ENCODE data around the gene TENT5A.

The TENT5A gene

GRCh38 chr6:81722506-81723223 lies 29.8 kb downstream of the TENT5A start:
- ATAC-seq: no peak
- H3K4me3 Mint-ChIP-seq: no peak overlapping the region
- H3K9me3 Mint-ChIP-seq: no peaks in the 10 kb centered on the region
- no peak overlapping the region for H3K27ac Mint-ChIP-seq
- no peaks in the 10 kb centered on the region for H3K4me1 Mint-ChIP-seq
- no peaks in the 10 kb centered on the region for H3K36me3 Mint-ChIP-seq
- no peaks in the 10 kb centered on the region for H3K27me3 Mint-ChIP-seq

- Mint-ChIP-seq H3K4me3 (no peak overlapping the region), H3K4me1 (no peaks in the 10 kb centered on the region), H3K36me3 (no peaks in the 10 kb centered on the region), H3K27ac (no peak overlapping the region), H3K9me3 (no peaks in the 10 kb centered on the region), H3K27me3 (no peaks in the 10 kb centered on the region)
- ATAC-seq: no peak
Observed at GRCh38 chr6:81720427-81720826, 32.1 kb downstream of the TENT5A start.

GRCh38 chr6:81718126-81718525 lies 34.4 kb downstream of the TENT5A start:
- no peaks in the 10 kb centered on the region for H3K27me3 Mint-ChIP-seq
- no peaks in the 10 kb centered on the region for H3K4me1 Mint-ChIP-seq
- no peak overlapping the region for H3K4me3 Mint-ChIP-seq
- H3K9me3 Mint-ChIP-seq: no peaks in the 10 kb centered on the region
- H3K36me3 Mint-ChIP-seq: no peaks in the 10 kb centered on the region
- H3K27ac Mint-ChIP-seq: no peak overlapping the region
- ATAC-seq: no peak

- Mint-ChIP-seq H3K27ac (no peak overlapping the region), H3K9me3 (peaks cover 3% of the 10 kb centered on the region), H3K4me1 (no peaks in the 10 kb centered on the region), H3K4me3 (no peak overlapping the region), H3K36me3 (no peaks in the 10 kb centered on the region), H3K27me3 (no peaks in the 10 kb centered on the region)
- ATAC-seq: no peak
Observed at GRCh38 chr6:81714684-81715083, 37.8 kb downstream of the TENT5A start.

GRCh38 chr6:81713205-81713604 lies 39.3 kb downstream of the TENT5A start:
- Mint-ChIP-seq H3K4me3 (no peak overlapping the region), H3K4me1 (no peaks in the 10 kb centered on the region), H3K27ac (no peak overlapping the region), H3K9me3 (peaks cover 3% of the 10 kb centered on the region), H3K36me3 (no peaks in the 10 kb centered on the region), H3K27me3 (no peaks in the 10 kb centered on the region)
- no peak for ATAC-seq

- no peaks in the 10 kb centered on the region for H3K36me3 Mint-ChIP-seq
- H3K27me3 Mint-ChIP-seq: no peaks in the 10 kb centered on the region
- H3K4me1 Mint-ChIP-seq: no peaks in the 10 kb centered on the region
- no peak overlapping the region for H3K4me3 Mint-ChIP-seq
- no peak for ATAC-seq
- H3K9me3 Mint-ChIP-seq: peaks cover 3% of the 10 kb centered on the region
- no peak overlapping the region for H3K27ac Mint-ChIP-seq
Observed at GRCh38 chr6:81708113-81708699, 44.3 kb downstream of the TENT5A start.

- H3K9me3 Mint-ChIP-seq: peaks cover 4% of the 10 kb centered on the region
- H3K4me3 Mint-ChIP-seq: no peak overlapping the region
- no peaks in the 10 kb centered on the region for H3K36me3 Mint-ChIP-seq
- no peaks in the 10 kb centered on the region for H3K27me3 Mint-ChIP-seq
- no peak for ATAC-seq
- H3K4me1 Mint-ChIP-seq: no peaks in the 10 kb centered on the region
- H3K27ac Mint-ChIP-seq: no peak overlapping the region
Observed at GRCh38 chr6:81704700-81705099, 47.8 kb downstream of the TENT5A start.

- Mint-ChIP-seq H3K36me3 (no peaks in the 10 kb centered on the region), H3K27me3 (no peaks in the 10 kb centered on the region), H3K9me3 (peaks cover 4% of the 10 kb centered on the region), H3K27ac (no peak overlapping the region), H3K4me3 (no peak overlapping the region), H3K4me1 (peaks cover 6% of the 10 kb centered on the region)
- no peak for ATAC-seq
Observed at GRCh38 chr6:81700414-81700813, 52.1 kb downstream of the TENT5A start.

- H3K4me1 Mint-ChIP-seq: peaks cover 6% of the 10 kb centered on the region
- no peaks in the 10 kb centered on the region for H3K36me3 Mint-ChIP-seq
- no peaks in the 10 kb centered on the region for H3K9me3 Mint-ChIP-seq
- H3K27me3 Mint-ChIP-seq: no peaks in the 10 kb centered on the region
- H3K27ac Mint-ChIP-seq: no peak overlapping the region
- H3K4me3 Mint-ChIP-seq: no peak overlapping the region
- no peak for ATAC-seq
Observed at GRCh38 chr6:81697559-81697958, 54.9 kb downstream of the TENT5A start.

GRCh38 chr6:81696524-81696923 lies 56.0 kb downstream of the TENT5A start:
- peaks cover 6% of the 10 kb centered on the region for H3K4me1 Mint-ChIP-seq
- no peaks in the 10 kb centered on the region for H3K27me3 Mint-ChIP-seq
- H3K4me3 Mint-ChIP-seq: no peak overlapping the region
- H3K9me3 Mint-ChIP-seq: no peaks in the 10 kb centered on the region
- no peak for ATAC-seq
- H3K36me3 Mint-ChIP-seq: no peaks in the 10 kb centered on the region
- no peak overlapping the region for H3K27ac Mint-ChIP-seq
